ENCODE results near the gene CEP112. TPM values are rescaled to one million over a fixed set of nuclear protein-coding genes. Genes with fewer than 3 reads are reported as not detected.

CEP112 gene
- total and polyA plus RNA-seq, 2 experiments from 2014 or later, result 4.0 to 4.3 TPM

GRCh38 chr17:66098040-66098439 lies 93.9 kb downstream of the CEP112 start:
- TF ChIP-seq REST (IDR thresholded peaks at IDR 0.05; ENCODE audit: unreplicated experiment) (no peak), ZNF114 (CRISPR knock-in tag; IDR thresholded peaks at IDR 0.05) (no peak), EZH2 (IDR thresholded peaks at IDR 0.05; ENCODE audit: low read depth, unreplicated experiment) (no peak), POLR2AphosphoS5 (IDR thresholded peaks at IDR 0.05; ENCODE audit: low read depth) (no peak), JUNB (IDR thresholded peaks at IDR 0.05; ENCODE audit: unreplicated experiment) (no peak), CREB1 (CRISPR knock-in tag; IDR thresholded peaks at IDR 0.05; ENCODE audit: low read depth) (no peak), ZNF331 (CRISPR knock-in tag; IDR thresholded peaks at IDR 0.05; ENCODE audit: low read depth) (no peak), EZH2phosphoT487 (IDR thresholded peaks at IDR 0.05; ENCODE audit: unreplicated experiment) (no peak), STAT1 (IDR thresholded peaks at IDR 0.05; ENCODE audit: unreplicated experiment) (no peak), ZNF462 (CRISPR knock-in tag; IDR thresholded peaks at IDR 0.05) (no peak), NANOG (IDR thresholded peaks at IDR 0.05; ENCODE audit: borderline replicate concordance) (no peak)
- TF ChIP-seq, protein P1, sequence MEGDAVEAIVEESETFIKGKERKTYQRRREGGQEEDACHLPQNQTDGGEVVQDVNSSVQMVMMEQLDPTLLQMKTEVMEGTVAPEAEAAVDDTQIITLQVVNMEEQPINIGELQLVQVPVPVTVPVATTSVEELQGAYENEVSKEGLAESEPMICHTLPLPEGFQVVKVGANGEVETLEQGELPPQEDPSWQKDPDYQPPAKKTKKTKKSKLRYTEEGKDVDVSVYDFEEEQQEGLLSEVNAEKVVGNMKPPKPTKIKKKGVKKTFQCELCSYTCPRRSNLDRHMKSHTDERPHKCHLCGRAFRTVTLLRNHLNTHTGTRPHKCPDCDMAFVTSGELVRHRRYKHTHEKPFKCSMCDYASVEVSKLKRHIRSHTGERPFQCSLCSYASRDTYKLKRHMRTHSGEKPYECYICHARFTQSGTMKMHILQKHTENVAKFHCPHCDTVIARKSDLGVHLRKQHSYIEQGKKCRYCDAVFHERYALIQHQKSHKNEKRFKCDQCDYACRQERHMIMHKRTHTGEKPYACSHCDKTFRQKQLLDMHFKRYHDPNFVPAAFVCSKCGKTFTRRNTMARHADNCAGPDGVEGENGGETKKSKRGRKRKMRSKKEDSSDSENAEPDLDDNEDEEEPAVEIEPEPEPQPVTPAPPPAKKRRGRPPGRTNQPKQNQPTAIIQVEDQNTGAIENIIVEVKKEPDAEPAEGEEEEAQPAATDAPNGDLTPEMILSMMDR (conservative IDR thresholded peaks at IDR 0.05; ENCODE audit: low read depth in 2 of 2), result no peak
- TF ChIP-seq, protein P2, sequence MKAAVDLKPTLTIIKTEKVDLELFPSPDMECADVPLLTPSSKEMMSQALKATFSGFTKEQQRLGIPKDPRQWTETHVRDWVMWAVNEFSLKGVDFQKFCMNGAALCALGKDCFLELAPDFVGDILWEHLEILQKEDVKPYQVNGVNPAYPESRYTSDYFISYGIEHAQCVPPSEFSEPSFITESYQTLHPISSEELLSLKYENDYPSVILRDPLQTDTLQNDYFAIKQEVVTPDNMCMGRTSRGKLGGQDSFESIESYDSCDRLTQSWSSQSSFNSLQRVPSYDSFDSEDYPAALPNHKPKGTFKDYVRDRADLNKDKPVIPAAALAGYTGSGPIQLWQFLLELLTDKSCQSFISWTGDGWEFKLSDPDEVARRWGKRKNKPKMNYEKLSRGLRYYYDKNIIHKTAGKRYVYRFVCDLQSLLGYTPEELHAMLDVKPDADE (IDR thresholded peaks at IDR 0.05), result no peak
- ATAC-seq, result no peak
- no peaks in the 10 kb centered on the region for H3K27me3 ChIP-seq (ENCODE audit: insufficient read depth)

More at GRCh38 chr17:66098040-66098439, 93.9 kb downstream of the CEP112 start:
- H3K4me3 ChIP-seq, result no peak overlapping the region
- no peaks in the 10 kb centered on the region; the same call in 2 of the 3 replicates for H3K36me3 Mint-ChIP-seq (ENCODE audit: low read depth)
- H3K4me3 Mint-ChIP-seq, result no peak overlapping the region
- H3K79me2 ChIP-seq (replicated peaks; ENCODE audit: insufficient read depth), result no peaks in the 10 kb centered on the region
- H3K4me2 ChIP-seq, result no peak overlapping the region
- DNase-seq (ENCODE audit: low spot score), result no peak
- no peaks in the 10 kb centered on the region for H3K4me1 Mint-ChIP-seq
- H2AFZ ChIP-seq, result no peak overlapping the region
- H3K9me3 Mint-ChIP-seq, result peaks cover 4% of the 10 kb centered on the region; the same call in 2 of the 3 replicates
- H4K20me1 ChIP-seq (replicated peaks; ENCODE audit: insufficient read depth), result no peaks in the 10 kb centered on the region
- no peaks in the 10 kb centered on the region for H3K36me3 ChIP-seq (ENCODE audit: insufficient read depth)
- no peaks in the 10 kb centered on the region for H3K9me2 ChIP-seq (ENCODE audit: insufficient read depth)
- no peak overlapping the region for H3K27ac Mint-ChIP-seq
- no peaks in the 10 kb centered on the region for H3K4me1 ChIP-seq (ENCODE audit: insufficient read depth)
- no peaks in the 10 kb centered on the region for H3K27me3 Mint-ChIP-seq (ENCODE audit: insufficient read depth, low read depth, poor library complexity)
- no peaks in the 10 kb centered on the region for H3F3A ChIP-seq (replicated peaks; ENCODE audit: low read depth)
- no peak overlapping the region for H3K27ac ChIP-seq (ENCODE audit: low read depth)
